ENCODE results near the gene PGLYRP4. TPM values are rescaled to one million over a fixed set of nuclear protein-coding genes. Genes with fewer than 3 reads are reported as not detected.

The PGLYRP4 gene
- total RNA-seq, 1 experiment from 2014 or later, result not detected

DNA sequence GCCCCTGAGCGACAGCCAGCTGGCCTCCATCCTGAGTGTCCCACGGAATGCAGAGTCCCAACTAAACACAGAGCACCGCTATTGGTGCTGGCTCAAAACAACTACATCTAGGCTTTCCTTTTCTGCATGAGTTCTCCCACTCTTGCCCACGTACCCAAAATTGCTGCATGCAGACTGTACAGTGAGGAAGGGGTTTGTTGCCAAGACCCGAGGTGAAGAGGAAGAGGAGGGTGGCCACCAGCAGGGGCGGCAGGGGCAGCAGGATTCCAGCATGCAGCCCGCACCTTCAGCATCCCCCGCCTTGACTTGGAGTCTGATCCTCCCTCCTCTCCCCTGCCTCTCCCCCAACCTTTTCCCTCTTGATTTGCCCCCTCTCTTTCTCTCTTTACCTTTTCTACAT lies 17.1 kb upstream of the PGLYRP4 start:
- Histone ChIP-seq H3K36me3 (ENCODE audit: low read depth) (no peaks in the 10 kb centered on the region), H3K27me3 (ENCODE audit: insufficient read depth, low read depth) (no peaks in the 10 kb centered on the region), H2AFZ (no peak overlapping the region), H3K9me2 (ENCODE audit: insufficient read depth) (no peaks in the 10 kb centered on the region), H3K9me3 (ENCODE audit: insufficient read depth, low read depth) (no peaks in the 10 kb centered on the region), H4K20me1 (ENCODE audit: insufficient read depth) (no peaks in the 10 kb centered on the region), H3K4me2 (peak overlapping the region; percentile 71), H3K4me3 (peak overlapping the region; percentile 26; the same call in 1 of the 2 replicates), H3F3A (ENCODE audit: insufficient read depth, low read depth) (peaks cover 53% of the 10 kb centered on the region), H3K27ac (peak overlapping the region; percentile 18; the same call in 1 of the 2 replicates), H3K4me1 (replicated peaks; ENCODE audit: insufficient read depth) (peaks cover 90% of the 10 kb centered on the region), H3K79me2 (ENCODE audit: low read depth) (no peaks in the 10 kb centered on the region)
- ChIA-PET POLR2A (ENCODE audit: unreplicated experiment) (interaction anchor here (0.5 kb wide), 1 partner anchor 127 kb away, joined by 3 read pairs; no protein-coding TSS in a partner anchor), CTCF (interaction anchor here (0.5 to 1.0 kb wide), 2 partner anchors 12 to 579 kb away, joined by 3 read pairs; no protein-coding TSS in a partner anchor)
- intact Hi-C loops (cut with micrococcal nuclease; ENCODE audit: unreplicated experiment), result loop anchor here (1.0 kb wide), 2 partner anchors 8 to 10 kb away; partner anchors contain the start of genes S100A12 and S100A9
- no TSS peak for BruUV-seq (replicated peaks)
- DNase-seq, result no peak
- TF ChIP-seq, protein P1, sequence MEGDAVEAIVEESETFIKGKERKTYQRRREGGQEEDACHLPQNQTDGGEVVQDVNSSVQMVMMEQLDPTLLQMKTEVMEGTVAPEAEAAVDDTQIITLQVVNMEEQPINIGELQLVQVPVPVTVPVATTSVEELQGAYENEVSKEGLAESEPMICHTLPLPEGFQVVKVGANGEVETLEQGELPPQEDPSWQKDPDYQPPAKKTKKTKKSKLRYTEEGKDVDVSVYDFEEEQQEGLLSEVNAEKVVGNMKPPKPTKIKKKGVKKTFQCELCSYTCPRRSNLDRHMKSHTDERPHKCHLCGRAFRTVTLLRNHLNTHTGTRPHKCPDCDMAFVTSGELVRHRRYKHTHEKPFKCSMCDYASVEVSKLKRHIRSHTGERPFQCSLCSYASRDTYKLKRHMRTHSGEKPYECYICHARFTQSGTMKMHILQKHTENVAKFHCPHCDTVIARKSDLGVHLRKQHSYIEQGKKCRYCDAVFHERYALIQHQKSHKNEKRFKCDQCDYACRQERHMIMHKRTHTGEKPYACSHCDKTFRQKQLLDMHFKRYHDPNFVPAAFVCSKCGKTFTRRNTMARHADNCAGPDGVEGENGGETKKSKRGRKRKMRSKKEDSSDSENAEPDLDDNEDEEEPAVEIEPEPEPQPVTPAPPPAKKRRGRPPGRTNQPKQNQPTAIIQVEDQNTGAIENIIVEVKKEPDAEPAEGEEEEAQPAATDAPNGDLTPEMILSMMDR (conservative IDR thresholded peaks at IDR 0.05), result no peak
- TF ChIP-seq EZH2 (IDR thresholded peaks at IDR 0.05; ENCODE audit: low read depth), result no peak

DNA sequence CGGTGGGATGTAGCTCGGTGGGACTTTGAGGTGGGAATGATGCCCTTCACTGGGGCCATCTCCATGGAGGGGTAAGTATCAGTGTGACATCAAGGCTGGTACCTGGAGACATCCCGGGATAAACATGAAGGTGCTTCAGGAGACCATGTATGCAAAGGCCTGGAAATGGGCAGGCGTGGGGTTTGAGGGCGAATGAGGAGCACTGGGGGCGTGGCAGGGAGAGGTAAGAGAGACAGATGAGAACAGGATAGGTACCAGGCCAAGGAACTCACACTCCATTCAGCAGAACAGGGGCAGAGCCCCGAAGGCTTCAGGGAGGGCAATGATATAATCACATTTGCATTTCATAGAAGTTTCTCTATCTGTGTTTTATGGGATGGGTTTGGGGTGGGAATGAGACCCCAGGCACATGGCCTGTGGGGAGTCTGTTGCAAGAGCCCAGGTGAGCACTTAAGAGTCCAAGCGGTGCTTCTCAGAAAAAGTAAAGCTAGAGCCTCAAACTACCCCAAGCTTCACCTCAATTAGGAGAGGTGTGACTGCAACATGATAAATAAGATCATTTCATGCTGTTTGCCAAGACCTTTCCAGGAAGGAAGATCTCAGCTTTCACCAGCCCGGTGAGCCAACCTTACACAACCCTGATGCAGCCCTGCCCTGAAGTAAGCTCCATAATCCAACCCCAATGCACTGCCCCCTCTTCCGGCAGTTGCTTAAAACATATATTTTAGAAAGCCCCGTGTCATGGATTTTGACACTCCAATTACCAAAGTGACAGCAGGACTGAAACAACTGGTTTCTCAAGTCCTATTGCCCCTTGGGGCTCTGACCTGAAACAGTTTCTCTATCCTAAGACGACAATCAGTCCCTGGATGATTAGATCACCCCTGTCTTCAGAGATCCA lies 16.4 kb upstream of the PGLYRP4 start:
- Histone ChIP-seq H4K20me1 (ENCODE audit: insufficient read depth) (no peaks in the 10 kb centered on the region), H3K4me2 (peak overlapping the region; percentile 71), H3K79me2 (ENCODE audit: low read depth) (peaks cover 3% of the 10 kb centered on the region; the same call in 1 of the 2 replicates), H3K27me3 (ENCODE audit: insufficient read depth, low read depth) (no peaks in the 10 kb centered on the region), H2AFZ (no peak overlapping the region), H3K9me2 (ENCODE audit: insufficient read depth) (no peaks in the 10 kb centered on the region), H3K4me1 (replicated peaks; ENCODE audit: insufficient read depth) (peaks cover 90% of the 10 kb centered on the region), H3K27ac (peak overlapping the region; percentile 96), H3F3A (ENCODE audit: insufficient read depth, low read depth) (peaks cover 58% of the 10 kb centered on the region), H3K9me3 (ENCODE audit: insufficient read depth, low read depth) (no peaks in the 10 kb centered on the region), H3K4me3 (peak overlapping the region; percentile 26; the same call in 1 of the 2 replicates), H3K36me3 (ENCODE audit: low read depth) (peaks cover 6% of the 10 kb centered on the region)
- DNase-seq, result peak; percentile 68 to 99
- ChIA-PET CTCF (interaction anchor here (0.5 to 1.0 kb wide), 2 partner anchors 12 to 580 kb away, joined by 3 read pairs; no protein-coding TSS in a partner anchor), POLR2A (ENCODE audit: unreplicated experiment) (no interaction called here)
- TF ChIP-seq EZH2 (IDR thresholded peaks at IDR 0.05; ENCODE audit: low read depth), result no peak
- TF ChIP-seq, protein P1 (conservative IDR thresholded peaks at IDR 0.05), result peak; percentile 62
- intact Hi-C loops (cut with micrococcal nuclease; ENCODE audit: unreplicated experiment), result loop anchor here (1.0 kb wide), 2 partner anchors 8 to 10 kb away; partner anchors contain the start of genes S100A12 and S100A9
- BruUV-seq (replicated peaks), result no TSS peak

DNA sequence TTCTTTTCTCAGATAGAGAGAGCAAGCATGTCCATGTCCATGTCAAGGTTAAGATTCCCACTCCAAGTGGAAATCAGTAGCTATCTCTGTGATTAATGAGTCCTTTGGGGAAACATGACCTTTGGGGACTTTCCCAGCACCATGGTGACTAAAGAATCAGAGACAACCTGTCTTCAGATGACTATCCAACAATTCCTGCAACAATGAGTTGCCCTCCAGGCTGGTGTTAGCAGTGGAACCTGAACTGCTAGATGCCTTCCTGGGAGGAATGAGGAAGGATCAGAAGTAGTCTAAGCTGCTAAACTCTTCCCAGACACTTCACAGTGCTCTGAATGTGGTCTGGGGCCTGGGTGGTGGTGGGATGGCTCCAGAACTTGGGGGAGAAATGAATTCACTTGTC lies 15.5 kb upstream of the PGLYRP4 start:
- no peak overlapping the region for H2AFZ ChIP-seq
- peak overlapping the region; percentile 22; the same call in 1 of the 2 replicates for H3K4me3 ChIP-seq
- no peaks in the 10 kb centered on the region for H3K9me3 ChIP-seq (ENCODE audit: insufficient read depth, low read depth)
- H3K9me2 ChIP-seq (ENCODE audit: insufficient read depth), result no peaks in the 10 kb centered on the region
- intact Hi-C loops (cut with micrococcal nuclease; ENCODE audit: unreplicated experiment), result no loop called here
- DNase-seq, result peak; percentile 52 to 97
- H3K4me2 ChIP-seq, result peak overlapping the region; percentile 71
- TF ChIP-seq, protein P1 (conservative IDR thresholded peaks at IDR 0.05), result no peak
- TF ChIP-seq EZH2 (IDR thresholded peaks at IDR 0.05; ENCODE audit: low read depth), result no peak
- H3K36me3 ChIP-seq (ENCODE audit: low read depth), result peaks cover 11% of the 10 kb centered on the region
- H3K4me1 ChIP-seq (replicated peaks; ENCODE audit: insufficient read depth), result peaks cover 94% of the 10 kb centered on the region
- peaks cover 10% of the 10 kb centered on the region; the same call in 1 of the 2 replicates for H3K79me2 ChIP-seq (ENCODE audit: low read depth)
- H3K27me3 ChIP-seq (ENCODE audit: insufficient read depth, low read depth), result no peaks in the 10 kb centered on the region
- no peaks in the 10 kb centered on the region for H4K20me1 ChIP-seq (ENCODE audit: insufficient read depth)
- ChIA-PET POLR2A (ENCODE audit: unreplicated experiment) (interaction anchor here (0.7 kb wide), 1 partner anchor 181 kb away, joined by 8 read pairs; no protein-coding TSS in a partner anchor), CTCF (interaction anchor here (0.7 kb wide), 1 partner anchor 10 kb away, joined by 10 read pairs; no protein-coding TSS in a partner anchor)
- peak overlapping the region; percentile 96 for H3K27ac ChIP-seq
- H3F3A ChIP-seq (ENCODE audit: insufficient read depth, low read depth), result peaks cover 67% of the 10 kb centered on the region
- BruUV-seq (replicated peaks), result no TSS peak

All from PC-9 (cell line).